ENCODE results near the gene RHEX. TPM values are rescaled to one million over a fixed set of nuclear protein-coding genes. Genes with fewer than 3 reads are reported as not detected.

RHEX gene
- total and polyA plus RNA-seq, 2 of the 13 experiments (the other 11 are each of a cell fraction or from before 2014, with no cell fraction given) = 1.4 to 2.7 TPM

GRCh38 chr1:206011057-206011456 lies 41.9 kb upstream of the RHEX start:
- TF ChIP-seq ZNF776 (CRISPR knock-in tag; IDR thresholded peaks at IDR 0.05) = no peak
- no peak for TF ChIP-seq NFIC (IDR thresholded peaks at IDR 0.05; ENCODE audit: low read length)
- TF ChIP-seq THAP11 (CRISPR knock-in tag; IDR thresholded peaks at IDR 0.05) = no peak
- no peak for TF ChIP-seq BATF2 (CRISPR knock-in tag; IDR thresholded peaks at IDR 0.05)
- TF ChIP-seq ZBED4 (CRISPR knock-in tag; IDR thresholded peaks at IDR 0.05; ENCODE audit: borderline replicate concordance) = no peak
- no peak for TF ChIP-seq ZNF552 (CRISPR knock-in tag; IDR thresholded peaks at IDR 0.05; ENCODE audit: borderline replicate concordance)
- no peak for TF ChIP-seq CHCHD3 (CRISPR knock-in tag; IDR thresholded peaks at IDR 0.05)
- TF ChIP-seq FOXC1 (CRISPR knock-in tag; IDR thresholded peaks at IDR 0.05; ENCODE audit: borderline replicate concordance) = no peak
- no peak for TF ChIP-seq MAZ (IDR thresholded peaks at IDR 0.05; ENCODE audit: borderline replicate concordance, low read depth, low read length)
- TF ChIP-seq MAZ (CRISPR knock-in tag; IDR thresholded peaks at IDR 0.05; ENCODE audit: low read depth) = no peak
- no peak for TF ChIP-seq NCOA5 (CRISPR knock-in tag; IDR thresholded peaks at IDR 0.05)
- TF ChIP-seq TBL1XR1 (IDR thresholded peaks at IDR 0.05; ENCODE audit: borderline replicate concordance, low read length, partially characterized antibody) = no peak
- TF ChIP-seq ZNF879 (CRISPR knock-in tag; IDR thresholded peaks at IDR 0.05) = no peak
- intact Hi-C loops (cut with micrococcal nuclease; ENCODE audit: unreplicated experiment) = no loop called here
- Histone ChIP-seq H3K4me1 (ENCODE audit: insufficient read depth, low read length) (peaks cover 11% of the 10 kb centered on the region; the same call in 1 of the 2 replicates), H3K9me3 (ENCODE audit: low read length) (no peaks in the 10 kb centered on the region), H3K27me3 (ENCODE audit: control insufficient read depth in 1 of 2, insufficient read depth in 2 of 2, low read length in 2 of 2) (peaks cover 0 to 8% of the 10 kb centered on the region in 2 experiments; a peak in 2 of 5 replicates), H3K9ac (ENCODE audit: insufficient read depth, low read depth, low read length) (no peak overlapping the region), H3K4me2 (ENCODE audit: low read depth, low read length) (no peak overlapping the region), H3K27ac (ENCODE audit: extremely low read length, insufficient read depth, low read length) (no peak overlapping the region), H2AFZ (ENCODE audit: low read length) (no peak overlapping the region), H3K4me3 (replicated peaks in 1 of 3; ENCODE audit: insufficient read depth in 1 of 3, low read depth in 2 of 3, low read length in 3 of 3) (no peak overlapping the region), H3K36me3 (replicated peaks in 1 of 2; ENCODE audit: control insufficient read depth in 1 of 2, insufficient read depth in 2 of 2, low read length in 2 of 2) (no peaks in the 10 kb centered on the region), H4K20me1 (ENCODE audit: insufficient read depth, low read length) (no peaks in the 10 kb centered on the region), H3K79me2 (ENCODE audit: insufficient read depth, low read length) (no peaks in the 10 kb centered on the region)
- FAIRE-seq (no peak), DNase-seq (ENCODE audit: low spot score) (no peak), ATAC-seq (no peak)
- POLR2A ChIA-PET = no interaction called here
- 30% methylated on average over 8 of the region's 8 CpGs for WGBS (ENCODE audit: low lambda C conversion rate)
- no TSS peak for BruUV-seq (replicated peaks)
- in situ Hi-C loops (cut with HindIII; ENCODE audit: extremely low pct_ligation_motif_present, low pct_unique_long_range_greater_than_20kb) = no loop called here
- CTCF ChIA-PET (ENCODE audit: low intra/inter-chr PET ratio, low total read pairs) = no interaction called here

Data from HepG2 (cell line).